H9 (cell line): Measurements from ENCODE around the gene ZSWIM4. TPM values are rescaled to one million over a fixed set of nuclear protein-coding genes. Genes with fewer than 3 reads are reported as not detected.

Experiments used
- DNase-seq: peaks from one replicate; pipeline ENCODE4 v3.0.0-alpha.2; 2017
- H2AFZ ChIP-seq: one replicate; pipeline ENCODE4 v1.6.1; 2013; ENCODE audit warnings: mild to moderate bottlenecking, low read length, control low read depth, moderate library complexity
- H2AK5ac ChIP-seq: 2 replicates; pipeline ENCODE4 v1.6.1; 2013; ENCODE audit warnings: low read length, control low read depth, mixed read lengths; ENCODE audit not compliant: insufficient read length
- H2BK120ac ChIP-seq: one replicate; pipeline ENCODE4 v1.6.1; 2013; ENCODE audit warnings: low read depth, mild to moderate bottlenecking, low read length, control low read depth, inconsistent platforms; ENCODE audit not compliant: poor library complexity, severe bottlenecking
- H2BK12ac ChIP-seq: 2 replicates; pipeline ENCODE4 v1.6.1; 2013; ENCODE audit warnings: low read length, control low read depth, mixed read lengths, low read depth; ENCODE audit not compliant: insufficient read length
- H2BK15ac ChIP-seq: 2 replicates; pipeline ENCODE4 v1.6.1; 2013; ENCODE audit warnings: low read depth, low read length, control low read depth
- H2BK20ac ChIP-seq: one replicate; pipeline ENCODE4 v1.6.1; 2013; ENCODE audit warnings: low read depth, mild to moderate bottlenecking, low read length, control low read depth, inconsistent platforms; ENCODE audit not compliant: poor library complexity, severe bottlenecking
- H2BK5ac ChIP-seq: 2 replicates; pipeline ENCODE4 v1.6.1; 2013; ENCODE audit warnings: low read length, control low read depth, mixed read lengths; ENCODE audit not compliant: insufficient read length
- H3K14ac ChIP-seq: 2 replicates; pipeline ENCODE4 v1.6.1; 2013; ENCODE audit warnings: low read length, control low read depth; ENCODE audit not compliant: insufficient read depth
- H3K18ac ChIP-seq: 2 replicates; pipeline ENCODE4 v1.6.1; 2013; ENCODE audit warnings: low read depth, mild to moderate bottlenecking, mixed read lengths, low read length, control low read depth; ENCODE audit not compliant: insufficient read length
- H3K23ac ChIP-seq: 2 replicates; pipeline ENCODE4 v1.6.1; 2013; ENCODE audit warnings: low read length, control low read depth, mixed read lengths, low read depth; ENCODE audit not compliant: insufficient read length
- H3K23me2 ChIP-seq: 2 replicates; pipeline ENCODE4 v1.6.1; 2013; ENCODE audit warnings: low read depth, mild to moderate bottlenecking, mixed read lengths, low read length, control low read depth; ENCODE audit not compliant: insufficient read length, poor library complexity, severe bottlenecking
- H3K27ac ChIP-seq: 2 replicates; pipeline ENCODE4 v1.5.1; 2013; ENCODE audit warnings: low read length, control low read depth, mixed read lengths, low read depth; ENCODE audit not compliant: insufficient read length
- H3K27me3 ChIP-seq: 2 replicates; pipeline ENCODE4 v1.6.1; 2013; ENCODE audit warnings: low read length, control low read depth, inconsistent platforms; ENCODE audit not compliant: insufficient read depth
- H3K4ac ChIP-seq: 2 replicates; pipeline ENCODE4 v1.6.1; 2013; ENCODE audit warnings: low read depth, mild to moderate bottlenecking, control low read depth, inconsistent platforms, low read length, moderate library complexity
- H3K4me1 ChIP-seq: 2 replicates; pipeline ENCODE4 v1.6.1; 2013; ENCODE audit warnings: low read length, control low read depth, inconsistent platforms; ENCODE audit not compliant: insufficient read depth
- H3K4me2 ChIP-seq: 2 replicates; pipeline ENCODE4 v1.6.1; 2013; ENCODE audit warnings: low read length, control low read depth, mixed read lengths; ENCODE audit not compliant: insufficient read length, insufficient read depth
- H3K56ac ChIP-seq: 2 replicates; pipeline ENCODE4 v1.6.1; 2013; ENCODE audit warnings: low read depth, mild to moderate bottlenecking, mixed read lengths, low read length, control low read depth; ENCODE audit not compliant: insufficient read length
- H3K79me1 ChIP-seq: 2 replicates; pipeline ENCODE4 v1.6.1; 2013; ENCODE audit warnings: low read depth, mild to moderate bottlenecking, moderate library complexity, low read length, control low read depth, inconsistent platforms; ENCODE audit not compliant: insufficient read depth, poor library complexity, severe bottlenecking
- H3K79me2 ChIP-seq: 2 replicates; pipeline ENCODE4 v1.6.1; 2013; ENCODE audit warnings: low read length, control low read depth, inconsistent platforms; ENCODE audit not compliant: insufficient read depth
- H3K9ac ChIP-seq: 2 replicates; pipeline ENCODE4 v1.6.1; 2013; ENCODE audit warnings: low read length, control low read depth, mixed read lengths; ENCODE audit not compliant: insufficient read length; ENCODE audit errors: extremely low read depth
- H3K9me3 ChIP-seq: one replicate; pipeline ENCODE4 v1.6.1; 2013; ENCODE audit warnings: low read depth, low read length, inconsistent platforms; ENCODE audit not compliant: control insufficient read depth
- H3T11ph ChIP-seq: one replicate; pipeline ENCODE4 v1.6.1; 2013; ENCODE audit warnings: mild to moderate bottlenecking, low read length, control low read depth, inconsistent platforms
- H4K20me1 ChIP-seq: one replicate; pipeline ENCODE4 v1.6.1; 2013; ENCODE audit not compliant: control insufficient read depth, insufficient read length, insufficient read depth
- H4K5ac ChIP-seq: 2 replicates; pipeline ENCODE4 v1.6.1; 2013; ENCODE audit warnings: low read depth, mild to moderate bottlenecking, mixed read lengths, low read length, control low read depth; ENCODE audit not compliant: insufficient read length
- H4K8ac ChIP-seq: replicated peaks from 2 replicates; pipeline ENCODE4 v1.6.1; 2013; ENCODE audit warnings: low read length, control low read depth, mixed read lengths, low read depth; ENCODE audit not compliant: insufficient read length
- H4K91ac ChIP-seq: 2 replicates; pipeline ENCODE4 v1.6.1; 2013; ENCODE audit warnings: low read depth, mild to moderate bottlenecking, moderate library complexity, mixed read lengths, low read length, control low read depth; ENCODE audit not compliant: insufficient read length
- H3K27ac Mint-ChIP-seq, 3 experiments: 2 replicates in 2 of 3; 3 replicates in 1 of 3; pipeline ENCODE4 v1.8.0; 2020 to 2021; ENCODE audit warnings: mixed read lengths in 3 of 3, mild to moderate bottlenecking in 1 of 3, moderate library complexity in 1 of 3
- H3K27me3 Mint-ChIP-seq: 2 replicates; pipeline ENCODE4 v1.8.0; 2021; ENCODE audit warnings: low read depth, mild to moderate bottlenecking, moderate library complexity, mixed read lengths
- H3K36me3 Mint-ChIP-seq, 3 experiments: 2 replicates in 2 of 3; 3 replicates in 1 of 3; pipeline ENCODE4 v1.8.0; 2020 to 2021; ENCODE audit warnings: low read depth in 3 of 3, mixed read lengths in 3 of 3; ENCODE audit not compliant: insufficient read depth in 1 of 3
- H3K4me1 Mint-ChIP-seq, 2 experiments: 2 replicates each; pipeline ENCODE4 v1.8.0; 2020; ENCODE audit warnings: mixed read lengths in 2 of 2
- H3K4me3 Mint-ChIP-seq, 2 experiments: 2 replicates in 1 of 2; 3 replicates in 1 of 2; pipeline ENCODE4 v1.8.0; 2020 to 2021; ENCODE audit warnings: mild to moderate bottlenecking in 2 of 2, mixed read lengths in 2 of 2, moderate library complexity in 1 of 2
- H3K9me3 Mint-ChIP-seq, 2 experiments: 2 replicates in 1 of 2; 3 replicates in 1 of 2; pipeline ENCODE4 v1.8.0; 2020; ENCODE audit warnings: mild to moderate bottlenecking in 2 of 2, mixed read lengths in 2 of 2, moderate library complexity in 1 of 2
- WGBS: extraction: QIAGEN DNeasy Blood & Tissue Kit; methylation state at CpG from one replicate; pipeline ENCODE4 v1.1.7; 2013; ENCODE audit warnings: missing lambda C conversion rate, low lambda C conversion rate, mixed read lengths; ENCODE audit not compliant: insufficient read length; ENCODE audit errors: extremely low coverage; 5-methylcytosine and 5-hydroxymethylcytosine counted together
- total RNA-seq: library from RNA; stranded (reverse); gene quantifications from 2 replicates; pipeline ENCODE4 v1.2.1, GENCODE V29; 2021
- TF ChIP-seq, protein P1 (sequence below): fragments of 200-600 bp; sonication (generic); conservative IDR thresholded peaks from 3 replicates; pipeline ENCODE4 v1.8.0; 2021; ENCODE audit warnings: antibody characterized with exemption, mild to moderate bottlenecking

Gene ZSWIM4
- total RNA-seq, 1 experiment from 2014 or later: 50.7 TPM

DNA sequence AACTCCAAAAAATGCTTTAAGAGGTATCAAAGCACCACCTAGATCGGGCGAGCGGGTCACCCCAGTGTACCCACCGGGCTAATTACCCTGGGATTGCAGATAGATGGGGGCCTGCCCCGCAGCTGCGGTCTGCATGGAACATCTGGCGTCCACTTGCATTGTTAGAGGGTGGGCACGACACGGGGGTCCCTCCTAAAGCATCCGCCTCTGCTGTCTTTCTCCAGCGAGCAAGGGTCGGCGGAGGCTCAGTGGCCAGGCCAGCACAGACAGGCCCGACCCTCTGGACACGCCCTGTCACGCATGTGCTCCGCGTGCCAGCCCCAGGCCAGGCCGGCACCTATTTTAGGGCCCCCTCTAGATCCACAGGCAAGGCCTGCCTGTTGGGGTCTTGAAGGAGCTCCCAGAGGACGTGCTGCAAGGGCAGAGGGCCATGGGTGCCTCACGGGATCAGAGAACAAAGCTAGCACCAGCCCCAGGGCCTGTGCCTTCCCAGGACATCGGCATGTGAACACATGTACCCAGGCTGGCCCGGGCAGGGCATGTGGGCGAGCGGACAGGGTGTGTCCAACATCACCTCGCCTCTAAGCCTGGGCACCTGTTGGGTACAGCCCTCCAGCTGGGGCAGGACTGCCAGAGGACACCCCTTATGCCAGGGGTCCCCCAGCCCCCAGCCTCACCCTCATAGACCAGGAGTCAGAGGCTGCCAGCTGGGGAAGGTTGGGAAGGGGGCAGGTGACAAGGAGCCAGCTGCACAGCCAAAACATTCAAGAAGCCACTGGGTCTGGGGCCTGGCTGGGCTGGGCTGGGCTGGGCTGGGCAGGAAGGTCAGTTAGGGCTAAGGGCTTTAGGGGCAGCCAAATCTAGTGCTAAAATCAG lies 46.1 kb downstream of the ZSWIM4 start:
- Histone ChIP-seq H4K91ac (no peak overlapping the region), H2AFZ (no peak overlapping the region), H2BK120ac (no peak overlapping the region), H3K23ac (no peak overlapping the region), H2BK5ac (no peak overlapping the region), H3K14ac (no peak overlapping the region; the same call in 1 of the 2 replicates), H3K4me1 (peaks cover 2% of the 10 kb centered on the region; the same call in 1 of the 2 replicates), H3K56ac (no peak overlapping the region), H3K23me2 (peaks cover 8% of the 10 kb centered on the region), H4K5ac (no peak overlapping the region), H3K4me2 (peak overlapping the region; percentile 51), H4K20me1 (no peaks in the 10 kb centered on the region), H3T11ph (no peak overlapping the region), H2BK15ac (no peak overlapping the region), H3K9me3 (no peaks in the 10 kb centered on the region), H3K9ac (no peak overlapping the region), H2BK12ac (no peak overlapping the region), H3K27ac (no peak overlapping the region), H3K79me2 (no peaks in the 10 kb centered on the region; the same call in 1 of the 2 replicates), H3K18ac (no peak overlapping the region), H2BK20ac (no peak overlapping the region), H4K8ac (no peak overlapping the region), H3K27me3 (no peaks in the 10 kb centered on the region), H3K79me1 (no peaks in the 10 kb centered on the region), H3K4ac (no peak overlapping the region), H2AK5ac (no peak overlapping the region)
- no CpG with 5 or more reads among the region's 26 CpGs for WGBS
- no peaks in the 10 kb centered on the region; a peak in 1 of 7 replicates for H3K36me3 Mint-ChIP-seq
- TF ChIP-seq, protein P1, sequence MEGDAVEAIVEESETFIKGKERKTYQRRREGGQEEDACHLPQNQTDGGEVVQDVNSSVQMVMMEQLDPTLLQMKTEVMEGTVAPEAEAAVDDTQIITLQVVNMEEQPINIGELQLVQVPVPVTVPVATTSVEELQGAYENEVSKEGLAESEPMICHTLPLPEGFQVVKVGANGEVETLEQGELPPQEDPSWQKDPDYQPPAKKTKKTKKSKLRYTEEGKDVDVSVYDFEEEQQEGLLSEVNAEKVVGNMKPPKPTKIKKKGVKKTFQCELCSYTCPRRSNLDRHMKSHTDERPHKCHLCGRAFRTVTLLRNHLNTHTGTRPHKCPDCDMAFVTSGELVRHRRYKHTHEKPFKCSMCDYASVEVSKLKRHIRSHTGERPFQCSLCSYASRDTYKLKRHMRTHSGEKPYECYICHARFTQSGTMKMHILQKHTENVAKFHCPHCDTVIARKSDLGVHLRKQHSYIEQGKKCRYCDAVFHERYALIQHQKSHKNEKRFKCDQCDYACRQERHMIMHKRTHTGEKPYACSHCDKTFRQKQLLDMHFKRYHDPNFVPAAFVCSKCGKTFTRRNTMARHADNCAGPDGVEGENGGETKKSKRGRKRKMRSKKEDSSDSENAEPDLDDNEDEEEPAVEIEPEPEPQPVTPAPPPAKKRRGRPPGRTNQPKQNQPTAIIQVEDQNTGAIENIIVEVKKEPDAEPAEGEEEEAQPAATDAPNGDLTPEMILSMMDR: no peak
- no peaks in the 10 kb centered on the region for H3K27me3 Mint-ChIP-seq
- H3K4me1 Mint-ChIP-seq: peaks cover 22 to 44% of the 10 kb centered on the region in 2 experiments
- no peak overlapping the region; a peak in 1 of 7 replicates for H3K27ac Mint-ChIP-seq
- H3K9me3 Mint-ChIP-seq: no peaks in the 10 kb centered on the region; a peak in 1 of 5 replicates
- peak overlapping the region; percentile 74 to 90 for H3K4me3 Mint-ChIP-seq
- no peak for DNase-seq
